A549 (cell line): ENCODE results near the gene CYP2S1. TPM values are rescaled to one million over a fixed set of nuclear protein-coding genes. Genes with fewer than 3 reads are reported as not detected.

Experiments
- ATAC-seq, 2 experiments: fragments of 200-7000 bp in 1 of 2; fragments of >200 bp in 1 of 2; cut with Nextera tagmentation in 1 of 2; cut with Tn5 transposase in 1 of 2; 3 replicates each; pipeline versions ENCODE4 v1.8.0 to v1.9.1; 2018 to 2020; ENCODE audit warnings: mild to moderate bottlenecking in 1 of 2, moderate library complexity in 1 of 2
- CTCF ChIA-PET: fragments of 300-600 bp; sonication (Branson Sonifier 250); formaldehyde crosslinking; extraction: SDS; loops from one replicate; lab custom pipeline; 2021; ENCODE audit warnings: antibody characterized with exemption, inconsistent platforms; lab: Yijun Ruan, JAX
- POLR2A ChIA-PET: fragments of 350-600 bp; formaldehyde crosslinking; extraction: SDS; loops from one replicate; lab custom pipeline; 2021; ENCODE audit warnings: antibody characterized with exemption, inconsistent platforms; lab: Yijun Ruan, JAX
- DNase-seq, 2 experiments: peaks; one replicate each; pipeline versions ENCODE4 v3.0.0 to v3.0.0-alpha.2; 2011 to 2016; ENCODE audit warnings: low read depth in 1 of 2, low spot score in 1 of 2
- FAIRE-seq: peaks from 2 replicates; lab custom pipeline; 2011; peaks lifted over from hg19 to GRCh38; lab: Jason Lieb, UNC
- H3K27ac ChIP-seq, 2 experiments: fragments of >200 bp; sonication (Bioruptor Twin); formaldehyde crosslinking; 3 replicates each; pipeline ENCODE4 v1.5.1; 2016 to 2017
- H3K4me1 ChIP-seq: fragments of >200 bp; sonication (Bioruptor Twin); formaldehyde crosslinking; 3 replicates; pipeline ENCODE4 v1.6.1; 2016
- H3K4me2 ChIP-seq: fragments of >200 bp; sonication (Bioruptor Twin); formaldehyde crosslinking; 3 replicates; pipeline ENCODE4 v1.6.1; 2016
- H3K4me3 ChIP-seq: fragments of >200 bp; sonication (Bioruptor Twin); formaldehyde crosslinking; 3 replicates; pipeline ENCODE4 v1.5.1; 2016
- H3K9me3 ChIP-seq: fragments of >200 bp; sonication (Bioruptor Twin); formaldehyde crosslinking; 3 replicates; pipeline ENCODE4 v1.6.1; 2016
- CBX8 ChIP-seq: fragments of 200-600 bp; sonication (generic); IDR thresholded peaks from 2 replicates; pipeline ENCODE4 v1.6.1; 2016
- CEBPB ChIP-seq, 2 experiments: fragments of >200 bp in 1 of 2; sonication (Bioruptor Twin) in 1 of 2; formaldehyde crosslinking in 1 of 2; IDR thresholded peaks; 2 replicates each; pipeline ENCODE4 v1.6.1; 2012 to 2016
- CHD2 ChIP-seq: fragments of 150-350 bp; IDR thresholded peaks from 2 replicates; pipeline ENCODE4 v1.6.1; 2014; ENCODE audit warnings: low read length; ENCODE audit not compliant: partially characterized antibody
- CHD4 ChIP-seq: fragments of 200-600 bp; sonication (generic); IDR thresholded peaks from 2 replicates; pipeline ENCODE4 v1.6.1; 2016; ENCODE audit warnings: antibody characterized with exemption, mild to moderate bottlenecking, borderline replicate concordance
- EHF ChIP-seq: fragments of 250-450 bp; sonication (Bioruptor Pico); IDR thresholded peaks from 2 replicates; pipeline ENCODE4 v1.5.0; 2020; ENCODE audit warnings: mild to moderate bottlenecking
- EHMT2 ChIP-seq: fragments of 200-600 bp; sonication (generic); IDR thresholded peaks from 2 replicates; pipeline ENCODE4 v1.6.1; 2016; ENCODE audit warnings: antibody characterized with exemption, low read depth, mild to moderate bottlenecking, moderate library complexity
- FOSB ChIP-seq: fragments of 250-450 bp; sonication (Bioruptor Pico); IDR thresholded peaks from 2 replicates; pipeline ENCODE4 v1.5.0; 2020; ENCODE audit warnings: mild to moderate bottlenecking, moderate library complexity
- GATA3 ChIP-seq: IDR thresholded peaks from 2 replicates; pipeline ENCODE4 v1.6.1; 2012; ENCODE audit warnings: borderline replicate concordance
- HDAC2 ChIP-seq: fragments of 200-600 bp; sonication (generic); IDR thresholded peaks from 2 replicates; pipeline ENCODE4 v1.6.1; 2016
- HES2 ChIP-seq: fragments of >200 bp; sonication (Bioruptor Twin); formaldehyde crosslinking; IDR thresholded peaks from 2 replicates; pipeline ENCODE4 v1.6.1; 2016
- HOXB13 ChIP-seq: fragments of 250-450 bp; sonication (Bioruptor Pico); IDR thresholded peaks from 2 replicates; pipeline ENCODE4 v1.5.0; 2020; ENCODE audit warnings: low read depth, mild to moderate bottlenecking, moderate library complexity
- HOXB5 ChIP-seq: fragments of 250-450 bp; sonication (Bioruptor Pico); IDR thresholded peaks from 2 replicates; pipeline ENCODE4 v1.5.0; 2020; ENCODE audit warnings: mild to moderate bottlenecking, moderate library complexity
- JUN ChIP-seq, 2 experiments: fragments of >200 bp; sonication (Bioruptor Twin); formaldehyde crosslinking; IDR thresholded peaks; 2 replicates in 1 of 2; 3 replicates in 1 of 2; pipeline ENCODE4 v1.6.1; 2016 to 2017
- JUNB ChIP-seq: fragments of >200 bp; sonication (Bioruptor Twin); formaldehyde crosslinking; IDR thresholded peaks from 2 replicates; pipeline ENCODE4 v1.6.1; 2016
- KDM1A ChIP-seq: fragments of 200-600 bp; sonication (generic); IDR thresholded peaks from 2 replicates; pipeline ENCODE4 v1.6.1; 2016; ENCODE audit warnings: low read depth, mild to moderate bottlenecking
- KDM5A ChIP-seq: fragments of 200-600 bp; sonication (generic); IDR thresholded peaks from 2 replicates; pipeline ENCODE4 v1.6.1; 2016; ENCODE audit warnings: antibody characterized with exemption, mild to moderate bottlenecking
- MAFK ChIP-seq: fragments of 450-650 bp; IDR thresholded peaks from 2 replicates; pipeline ENCODE4 v1.6.1; 2014; ENCODE audit not compliant: partially characterized antibody
- NPAS2 ChIP-seq: fragments of 250-450 bp; sonication (Bioruptor Pico); IDR thresholded peaks from 2 replicates; pipeline ENCODE4 v1.8.0; 2022; ENCODE audit warnings: mild to moderate bottlenecking, moderate library complexity, borderline replicate concordance
- NR3C1 ChIP-seq: fragments of >200 bp; sonication (Bioruptor Twin); formaldehyde crosslinking; IDR thresholded peaks from 3 replicates; pipeline ENCODE4 v1.6.1; 2017
- PBX3 ChIP-seq: IDR thresholded peaks from 2 replicates; pipeline ENCODE4 v1.6.1; 2012
- POLR2A ChIP-seq: IDR thresholded peaks from 2 replicates; pipeline ENCODE4 v1.6.1; 2012; ENCODE audit warnings: mild to moderate bottlenecking, low read length
- RARB ChIP-seq: fragments of 250-450 bp; sonication (Bioruptor Pico); IDR thresholded peaks from 2 replicates; pipeline ENCODE4 v1.8.0; 2021; ENCODE audit warnings: mild to moderate bottlenecking, moderate library complexity
- RCOR1 ChIP-seq: fragments of 150-350 bp; IDR thresholded peaks from 2 replicates; pipeline ENCODE4 v1.6.1; 2014; ENCODE audit warnings: antibody characterized with exemption, low read length, low read depth
- RNF2 ChIP-seq: fragments of 200-600 bp; sonication (generic); IDR thresholded peaks from 2 replicates; pipeline ENCODE4 v1.6.1; 2016; ENCODE audit warnings: low read depth, mild to moderate bottlenecking, antibody characterized with exemption, moderate library complexity, borderline replicate concordance
- SMC3 ChIP-seq: fragments of >200 bp; sonication (Bioruptor Twin); formaldehyde crosslinking; IDR thresholded peaks from 3 replicates; pipeline ENCODE4 v1.6.1; 2018; ENCODE audit warnings: inconsistent platforms
- TFCP2L1 ChIP-seq: fragments of 250-450 bp; sonication (Bioruptor Pico); IDR thresholded peaks from 2 replicates; pipeline ENCODE4 v1.5.0; 2021; ENCODE audit warnings: mild to moderate bottlenecking
- ZSCAN20 ChIP-seq: fragments of 250-450 bp; sonication (Bioruptor Pico); IDR thresholded peaks from 2 replicates; pipeline ENCODE4 v1.8.0; 2022; ENCODE audit warnings: mild to moderate bottlenecking, moderate library complexity
- WGBS: methylation state at CpG from one replicate; pipeline ENCODE4 v1.1.6; 2017; ENCODE audit errors: missing lambda C conversion rate; 5-methylcytosine and 5-hydroxymethylcytosine counted together
- polyA plus RNA-seq, 4 experiments: library from polyadenylated mRNA; depleted of rRNA in 3 of 4; stranded (reverse); fragments of >200 nt; fragmentation: RNase III in 1 of 4; extraction: RNeasy Plus Mini Kit Qiagen cat#74134 plus additional on column Dnase treatment in 1 of 4; gene quantifications; 2 replicates in 3 of 4; 3 replicates in 1 of 4; pipeline ENCODE4 v1.2.3, GENCODE V29; 2011 to 2017
- TF ChIP-seq, protein P1 (sequence below): fragments of >200 bp; sonication (Bioruptor Twin); formaldehyde crosslinking; IDR thresholded peaks from 3 replicates; pipeline ENCODE4 v1.6.1; 2016
- TF ChIP-seq, protein P2 (sequence below): fragments of 450-650 bp; IDR thresholded peaks from 2 replicates; pipeline ENCODE4 v1.6.1; 2014; ENCODE audit warnings: antibody characterized with exemption

The CYP2S1 gene
- polyA plus RNA-seq, 2 of the 4 experiments (the other 2 are of a cell fraction): 8.6 to 28.1 TPM

GRCh38 chr19:41154060-41154459, 39.0 kb upstream of the CYP2S1 start:
- H3K9me3 ChIP-seq: peaks cover 16% of the 10 kb centered on the region; the same call in 2 of the 3 replicates
- ChIA-PET CTCF (interaction anchor here (1.0 to 3.3 kb wide), 5 partner anchors 9 to 624 kb away, joined by 3 to 40 read pairs (median 3); no protein-coding TSS in a partner anchor), POLR2A (interaction anchor here (0.7 kb wide), 1 partner anchor 34 kb away, joined by 3 read pairs; no protein-coding TSS in a partner anchor)
- WGBS: 87% methylated on average over 7 of the region's 7 CpGs
- no peak overlapping the region for H3K27ac ChIP-seq
- TF ChIP-seq HES2 (no peak), MAFK (no peak), ZSCAN20 (CRISPR knock-in tag) (no peak), JUN (IDR thresholded peaks at IDR 0.05) (no peak), PBX3 (no peak), EHF (CRISPR knock-in tag) (no peak), NR3C1 (no peak), CBX8 (no peak)
- TF ChIP-seq, protein P1, sequence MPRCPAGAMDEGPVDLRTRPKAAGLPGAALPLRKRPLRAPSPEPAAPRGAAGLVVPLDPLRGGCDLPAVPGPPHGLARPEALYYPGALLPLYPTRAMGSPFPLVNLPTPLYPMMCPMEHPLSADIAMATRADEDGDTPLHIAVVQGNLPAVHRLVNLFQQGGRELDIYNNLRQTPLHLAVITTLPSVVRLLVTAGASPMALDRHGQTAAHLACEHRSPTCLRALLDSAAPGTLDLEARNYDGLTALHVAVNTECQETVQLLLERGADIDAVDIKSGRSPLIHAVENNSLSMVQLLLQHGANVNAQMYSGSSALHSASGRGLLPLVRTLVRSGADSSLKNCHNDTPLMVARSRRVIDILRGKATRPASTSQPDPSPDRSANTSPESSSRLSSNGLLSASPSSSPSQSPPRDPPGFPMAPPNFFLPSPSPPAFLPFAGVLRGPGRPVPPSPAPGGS: no peak
- no peak overlapping the region for H3K4me3 ChIP-seq
- DNase-seq (no peak), ATAC-seq (no peak), FAIRE-seq (no peak)
- peaks cover 4% of the 10 kb centered on the region for H3K4me1 ChIP-seq
- no peak overlapping the region for H3K4me2 ChIP-seq

- CTCF ChIA-PET: interaction anchor here (0.6 to 7.2 kb wide), 4 partner anchors 9 to 96 kb away, joined by 3 to 49 read pairs (median 4); no protein-coding TSS in a partner anchor
- POLR2A ChIA-PET: no interaction called here
- WGBS: 48% methylated on average over 2 of the region's 2 CpGs
- DNase-seq (no peak), ATAC-seq (no peak), FAIRE-seq (peak; percentile 97)
- no peak overlapping the region for H3K4me2 ChIP-seq
- H3K4me3 ChIP-seq: no peak overlapping the region
- TF ChIP-seq CHD4: no peak
- no peak for TF ChIP-seq CHD2
- no peak for TF ChIP-seq RARB (CRISPR knock-in tag)
- TF ChIP-seq NPAS2: no peak
- TF ChIP-seq TFCP2L1: no peak
- no peak for TF ChIP-seq HDAC2
- TF ChIP-seq SMC3: no peak
- TF ChIP-seq EHMT2: no peak
- H3K9me3 ChIP-seq: peaks cover 16% of the 10 kb centered on the region; the same call in 2 of the 3 replicates
- H3K27ac ChIP-seq: no peak overlapping the region
- H3K4me1 ChIP-seq: peaks cover 15% of the 10 kb centered on the region
These were observed 36.8 kb upstream of the CYP2S1 start for GRCh38 chr19:41156207-41156606.

GRCh38 chr19:41159881-41160280, 33.1 kb upstream of the CYP2S1 start:
- Histone ChIP-seq H3K4me2 (no peak overlapping the region), H3K4me3 (no peak overlapping the region), H3K4me1 (peaks cover 15% of the 10 kb centered on the region), H3K9me3 (peaks cover 16% of the 10 kb centered on the region; the same call in 2 of the 3 replicates), H3K27ac (peak overlapping the region in 1 of 2 experiments; percentile 19; a peak in 1 of 6 replicates)
- 78% methylated on average over 2 of the region's 2 CpGs for WGBS
- ChIA-PET POLR2A (interaction anchor here (1.0 to 1.2 kb wide), 2 partner anchors 16 to 103 kb away, joined by 3 to 6 read pairs; no protein-coding TSS in a partner anchor), CTCF (interaction anchor here (0.6 to 7.2 kb wide), 12 partner anchors 9 to 619 kb away, joined by 3 to 49 read pairs (median 6); partner anchors contain the start of gene CYP2S1)
- ATAC-seq (peak in 1 of 2 experiments; percentile 48; a peak in 3 of 6 replicates), FAIRE-seq (peak; percentile 77), DNase-seq (peak in 1 of 2 experiments; percentile 64)
- TF ChIP-seq HOXB5 (CRISPR knock-in tag) (no peak), KDM5A (no peak), GATA3 (no peak), MAFK (no peak), FOSB (CRISPR knock-in tag) (no peak), JUNB (no peak), CEBPB (IDR thresholded peaks at IDR 0.05) (no peak; a peak in 1 of 4 replicates), JUN (IDR thresholded peaks at IDR 0.05) (no peak), NPAS2 (no peak), KDM1A (no peak), NR3C1 (no peak), POLR2A (no peak), HOXB13 (no peak), RARB (CRISPR knock-in tag) (no peak), CHD2 (no peak), RNF2 (no peak), RCOR1 (no peak), TFCP2L1 (no peak)
- TF ChIP-seq, protein P2, sequence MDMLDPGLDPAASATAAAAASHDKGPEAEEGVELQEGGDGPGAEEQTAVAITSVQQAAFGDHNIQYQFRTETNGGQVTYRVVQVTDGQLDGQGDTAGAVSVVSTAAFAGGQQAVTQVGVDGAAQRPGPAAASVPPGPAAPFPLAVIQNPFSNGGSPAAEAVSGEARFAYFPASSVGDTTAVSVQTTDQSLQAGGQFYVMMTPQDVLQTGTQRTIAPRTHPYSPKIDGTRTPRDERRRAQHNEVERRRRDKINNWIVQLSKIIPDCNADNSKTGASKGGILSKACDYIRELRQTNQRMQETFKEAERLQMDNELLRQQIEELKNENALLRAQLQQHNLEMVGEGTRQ: no peak
- TF ChIP-seq, protein P1: no peak
